Calu3 (cell line): Measurements from ENCODE around the gene MEGF9. TPM values are rescaled to one million over a fixed set of nuclear protein-coding genes. Genes with fewer than 3 reads are reported as not detected.
"Not testable (repeated sequence)": the region's sequence is repeated elsewhere in the genome, so short reads cannot be mapped to it uniquely, and the experiment has no call there.

ENCODE experiments used
- BruUV-seq: library from RNA; stranded (reverse); fragments of 400-500 nt; replicated peaks from 2 replicates; lab custom pipeline; 2021; lab: Mats Ljungman, UMichigan
- CTCF ChIA-PET: fragments of 300-600 bp; sonication (Branson Sonifier 250); formaldehyde crosslinking; loops from one replicate; lab custom pipeline; 2022; ENCODE audit warnings: antibody characterized with exemption; lab: Charles Lee
- DNase-seq: peaks from one replicate; pipeline ENCODE4 v3.0.0; 2022
- H3K27ac Mint-ChIP-seq: one replicate; pipeline ENCODE4 v1.8.0; 2022; ENCODE audit warnings: mixed read lengths; ENCODE audit not compliant: unreplicated experiment
- H3K27me3 Mint-ChIP-seq: one replicate; pipeline ENCODE4 v1.8.0; 2022; ENCODE audit warnings: mixed read lengths; ENCODE audit not compliant: unreplicated experiment
- H3K36me3 Mint-ChIP-seq: one replicate; pipeline ENCODE4 v1.8.0; 2022; ENCODE audit warnings: mild to moderate bottlenecking, moderate library complexity, mixed read lengths; ENCODE audit not compliant: insufficient read depth, unreplicated experiment
- H3K4me1 Mint-ChIP-seq: one replicate; pipeline ENCODE4 v1.8.0; 2022; ENCODE audit warnings: mild to moderate bottlenecking, low read depth, mixed read lengths; ENCODE audit not compliant: unreplicated experiment
- H3K4me3 Mint-ChIP-seq: one replicate; pipeline ENCODE4 v1.8.0; 2022; ENCODE audit warnings: mild to moderate bottlenecking, low read depth, moderate library complexity, mixed read lengths; ENCODE audit not compliant: unreplicated experiment
- H3K9me3 Mint-ChIP-seq: one replicate; pipeline ENCODE4 v1.8.0; 2022; ENCODE audit warnings: low read depth, mixed read lengths; ENCODE audit not compliant: unreplicated experiment
- intact Hi-C: fragments of 100-400 bp; cut with micrococcal nuclease; formaldehyde crosslinking; loops from one replicate; pipeline ENCODE4 v1.10.0; 2022; ENCODE audit not compliant: unreplicated experiment
- total RNA-seq: library from RNA; stranded (reverse); gene quantifications from 2 replicates; pipeline ENCODE4 v1.2.3, GENCODE V29; 2022
- TF ChIP-seq, protein P1 (sequence below): fragments of 200-600 bp; IDR thresholded peaks from one replicate; pipeline ENCODE4 v1.8.0; 2022; ENCODE audit warnings: antibody characterized with exemption; ENCODE audit not compliant: unreplicated experiment

Gene MEGF9
- total RNA-seq, 1 experiment from 2014 or later = 7.1 TPM

DNA sequence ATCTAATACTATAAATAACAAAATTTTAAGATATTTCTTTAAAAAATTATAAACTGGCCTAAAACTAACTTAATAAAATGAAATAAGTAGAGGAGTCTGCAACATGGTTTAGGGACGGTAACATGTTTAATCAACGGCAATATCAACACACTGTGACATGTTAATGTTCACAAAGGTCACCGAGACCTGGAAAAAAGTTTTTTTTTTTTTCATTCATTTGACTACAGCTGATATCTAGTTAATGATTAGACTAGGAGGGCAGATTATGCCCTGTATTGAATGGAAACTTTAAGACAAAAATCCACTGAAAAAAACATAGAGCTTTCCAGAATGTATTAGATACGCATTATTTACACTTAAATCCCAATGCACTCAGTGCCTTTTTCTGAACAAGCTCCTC is 67.3 kb downstream of the MEGF9 start:
- Mint-ChIP-seq H3K9me3 (no peaks in the 10 kb centered on the region), H3K36me3 (no peaks in the 10 kb centered on the region), H3K4me1 (no peaks in the 10 kb centered on the region), H3K4me3 (no peak overlapping the region), H3K27me3 (no peaks in the 10 kb centered on the region), H3K27ac (no peak overlapping the region)
- CTCF ChIA-PET = no interaction called here
- TF ChIP-seq, protein P1, sequence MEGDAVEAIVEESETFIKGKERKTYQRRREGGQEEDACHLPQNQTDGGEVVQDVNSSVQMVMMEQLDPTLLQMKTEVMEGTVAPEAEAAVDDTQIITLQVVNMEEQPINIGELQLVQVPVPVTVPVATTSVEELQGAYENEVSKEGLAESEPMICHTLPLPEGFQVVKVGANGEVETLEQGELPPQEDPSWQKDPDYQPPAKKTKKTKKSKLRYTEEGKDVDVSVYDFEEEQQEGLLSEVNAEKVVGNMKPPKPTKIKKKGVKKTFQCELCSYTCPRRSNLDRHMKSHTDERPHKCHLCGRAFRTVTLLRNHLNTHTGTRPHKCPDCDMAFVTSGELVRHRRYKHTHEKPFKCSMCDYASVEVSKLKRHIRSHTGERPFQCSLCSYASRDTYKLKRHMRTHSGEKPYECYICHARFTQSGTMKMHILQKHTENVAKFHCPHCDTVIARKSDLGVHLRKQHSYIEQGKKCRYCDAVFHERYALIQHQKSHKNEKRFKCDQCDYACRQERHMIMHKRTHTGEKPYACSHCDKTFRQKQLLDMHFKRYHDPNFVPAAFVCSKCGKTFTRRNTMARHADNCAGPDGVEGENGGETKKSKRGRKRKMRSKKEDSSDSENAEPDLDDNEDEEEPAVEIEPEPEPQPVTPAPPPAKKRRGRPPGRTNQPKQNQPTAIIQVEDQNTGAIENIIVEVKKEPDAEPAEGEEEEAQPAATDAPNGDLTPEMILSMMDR = no peak
- DNase-seq = no peak
- BruUV-seq = no TSS peak
- intact Hi-C loops = no loop called here

DNA sequence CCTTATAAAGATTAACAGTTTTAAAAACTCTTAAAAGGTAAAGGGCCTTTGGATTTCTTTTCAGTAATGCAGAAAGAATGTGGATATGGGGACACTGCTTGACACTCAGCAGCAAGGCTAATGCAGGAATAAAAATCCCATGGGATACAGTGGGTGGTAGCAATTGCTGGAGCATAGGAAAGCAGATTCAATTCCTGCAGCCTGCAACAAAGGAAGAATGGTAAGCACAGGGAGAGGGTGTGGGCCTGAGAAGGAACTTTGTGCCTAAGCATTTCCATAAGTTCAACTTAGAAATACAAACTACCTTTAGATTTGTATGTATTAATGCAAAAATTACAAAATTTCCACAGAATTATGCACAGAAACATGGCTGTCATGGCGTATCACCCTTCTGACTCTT is 68.5 kb downstream of the MEGF9 start:
- BruUV-seq = no TSS peak
- no peaks in the 10 kb centered on the region for H3K9me3 Mint-ChIP-seq
- no peaks in the 10 kb centered on the region for H3K36me3 Mint-ChIP-seq
- no peak overlapping the region for H3K4me3 Mint-ChIP-seq
- CTCF ChIA-PET = no interaction called here
- DNase-seq = no peak
- no peaks in the 10 kb centered on the region for H3K27me3 Mint-ChIP-seq
- TF ChIP-seq, protein P1 = no peak
- intact Hi-C loops = no loop called here
- no peaks in the 10 kb centered on the region for H3K4me1 Mint-ChIP-seq
- H3K27ac Mint-ChIP-seq = no peak overlapping the region

DNA sequence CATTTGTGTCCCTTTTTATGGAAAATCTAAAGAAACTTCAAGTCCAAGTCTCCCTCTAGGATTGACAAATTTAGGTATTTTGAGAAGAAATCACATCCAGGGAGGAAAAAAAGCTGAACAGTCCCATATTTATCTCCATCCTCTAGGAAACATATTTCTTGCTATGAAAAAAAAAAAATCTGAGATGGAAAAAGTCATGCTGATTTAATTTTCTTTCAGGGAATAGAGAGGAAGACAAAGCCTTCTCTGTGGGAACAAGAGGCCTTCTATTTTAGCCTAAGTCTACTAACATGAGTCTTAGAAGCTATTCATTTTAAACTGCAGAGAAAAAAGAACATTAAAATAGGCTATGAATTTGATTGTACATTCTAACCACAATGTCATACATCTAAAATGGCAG is 71.2 kb downstream of the MEGF9 start:
- H3K27me3 Mint-ChIP-seq = no peaks in the 10 kb centered on the region
- no peak overlapping the region for H3K4me3 Mint-ChIP-seq
- no TSS peak for BruUV-seq
- intact Hi-C loops = no loop called here
- H3K9me3 Mint-ChIP-seq = no peaks in the 10 kb centered on the region
- DNase-seq = no peak
- H3K27ac Mint-ChIP-seq = no peak overlapping the region
- TF ChIP-seq, protein P1 = no peak
- no peaks in the 10 kb centered on the region for H3K4me1 Mint-ChIP-seq
- H3K36me3 Mint-ChIP-seq = no peaks in the 10 kb centered on the region
- CTCF ChIA-PET = interaction anchor here (0.6 kb wide), 1 partner anchor 188 kb away, joined by 7 read pairs; no protein-coding TSS in a partner anchor

DNA sequence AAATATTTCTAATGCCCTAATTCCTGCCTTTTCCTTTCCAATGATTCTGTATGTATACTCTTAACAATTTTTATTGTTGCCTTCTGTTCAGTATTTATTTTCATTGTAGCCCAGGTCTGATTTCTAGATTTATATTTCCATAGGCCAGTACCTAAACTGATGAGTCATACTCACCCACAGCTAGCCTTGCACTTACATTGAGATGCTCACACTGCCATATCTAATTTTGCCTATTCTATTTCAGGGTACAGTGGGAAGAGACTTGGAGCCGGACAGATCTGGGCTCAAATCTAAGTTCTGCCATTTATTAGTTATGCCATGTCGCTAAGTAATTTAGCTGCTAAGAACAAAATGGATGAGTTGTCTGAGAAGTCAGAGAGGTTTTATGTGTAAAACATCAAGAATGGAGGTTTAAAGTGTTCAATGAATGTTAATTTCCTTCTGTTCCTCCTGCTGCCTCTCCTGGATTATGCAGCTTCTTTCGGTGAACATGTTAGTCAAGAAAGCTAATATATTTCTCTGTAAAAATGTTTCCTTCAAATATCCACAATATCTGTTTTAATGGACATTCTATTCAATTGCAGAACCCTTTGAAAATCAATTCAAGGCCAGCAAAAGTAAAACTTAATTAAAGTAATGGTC is 72.0 kb downstream of the MEGF9 start:
- no peak for DNase-seq
- Mint-ChIP-seq H3K27me3 (no peaks in the 10 kb centered on the region), H3K27ac (no peak overlapping the region), H3K9me3 (no peaks in the 10 kb centered on the region), H3K36me3 (no peaks in the 10 kb centered on the region), H3K4me1 (no peaks in the 10 kb centered on the region), H3K4me3 (no peak overlapping the region)
- intact Hi-C loops = no loop called here
- BruUV-seq = no TSS peak
- CTCF ChIA-PET = no interaction called here
- TF ChIP-seq, protein P1 = no peak

DNA sequence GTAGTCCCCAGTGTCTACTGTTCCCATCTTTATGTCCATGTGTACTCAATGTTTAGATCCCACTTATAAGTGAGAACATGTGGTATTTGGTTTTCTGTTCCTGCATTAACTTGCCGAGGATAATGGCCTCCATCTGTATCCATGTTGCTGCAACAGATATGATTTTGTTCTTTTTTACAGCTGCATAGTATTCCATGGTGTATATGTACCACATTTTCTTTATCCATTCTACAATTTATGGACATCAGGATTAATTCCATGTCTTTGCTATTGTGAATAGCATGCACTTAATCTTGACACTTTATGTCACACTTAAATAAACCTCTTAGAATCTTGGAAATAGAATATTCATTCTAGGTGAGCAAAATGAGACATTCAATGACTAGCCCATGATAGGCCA is 73.4 kb downstream of the MEGF9 start:
- H3K36me3 Mint-ChIP-seq, H3K27ac Mint-ChIP-seq, H3K4me3 Mint-ChIP-seq, H3K4me1 Mint-ChIP-seq, CTCF ChIA-PET, intact Hi-C loops, H3K9me3 Mint-ChIP-seq, H3K27me3 Mint-ChIP-seq, BruUV-seq, DNase-seq: not testable (repeated sequence)
